Measurements from ENCODE around the gene SETD1A.
"Not testable (repeated sequence)": the region's sequence is repeated elsewhere in the genome, so short reads cannot be mapped to it uniquely, and the experiment has no call there.

Gene SETD1A

GRCh38 chr16:31013292-31013691 is 55.7 kb downstream of the SETD1A start:
- DNase-seq (ENCODE audit: low read depth in 2 of 3, low spot score in 2 of 3): not testable (repeated sequence)

- no peak for DNase-seq (ENCODE audit: low read depth in 2 of 3, low spot score in 2 of 3)
Measured at GRCh38 chr16:31016018-31016417, 58.5 kb downstream of the SETD1A start.

- DNase-seq (ENCODE audit: low read depth in 2 of 3, low spot score in 2 of 3): not testable (repeated sequence)
Measured at GRCh38 chr16:31017756-31018155, 60.2 kb downstream of the SETD1A start.

- no peak for DNase-seq (ENCODE audit: low read depth in 2 of 3, low spot score in 2 of 3)
Measured at GRCh38 chr16:31020536-31020935, 63.0 kb downstream of the SETD1A start.

GRCh38 chr16:31022544-31023251 is 65.1 kb downstream of the SETD1A start:
- no peak for DNase-seq (ENCODE audit: low read depth in 2 of 3, low spot score in 2 of 3)

GRCh38 chr16:31023252-31023602 is 65.7 kb downstream of the SETD1A start:
- DNase-seq (ENCODE audit: low read depth in 2 of 3, low spot score in 2 of 3): no peak

- no peak for DNase-seq (ENCODE audit: low read depth in 2 of 3, low spot score in 2 of 3)
Measured at GRCh38 chr16:31023627-31024226, 66.2 kb downstream of the SETD1A start.

GRCh38 chr16:31025339-31025738 is 67.8 kb downstream of the SETD1A start:
- no peak for DNase-seq (ENCODE audit: low read depth in 2 of 3, low spot score in 2 of 3)

- DNase-seq (ENCODE audit: low read depth in 2 of 3, low spot score in 2 of 3): no peak
Measured at GRCh38 chr16:31029272-31029671, 71.7 kb downstream of the SETD1A start.

- DNase-seq (ENCODE audit: low read depth in 2 of 3, low spot score in 2 of 3): no peak
Measured at GRCh38 chr16:31031276-31031675, 73.7 kb downstream of the SETD1A start.

GRCh38 chr16:31032736-31033708 is 75.5 kb downstream of the SETD1A start, which contains the start of gene STX4:
Gene STX4, plus strand, starts transcription at chr16:31033558. Its CDS starts 248 bp downstream, at chr16:31033806.
- peak; percentile 90 to 92 (median 92) for DNase-seq (ENCODE audit: low read depth in 2 of 3, low spot score in 2 of 3)

GRCh38 chr16:31033709-31034492 is 76.3 kb downstream of the SETD1A start:
- peak; percentile 71 to 72 (median 72) for DNase-seq (ENCODE audit: low read depth in 2 of 3, low spot score in 2 of 3)

Measured in activated CD8-positive, alpha-beta memory T cell treated with anti-CD3 and anti-CD28 coated beads for 48 hours (primary cell).